ENCODE results near the gene PRIM2.
"Not testable (repeated sequence)": the region's sequence is repeated elsewhere in the genome, so short reads cannot be mapped to it uniquely, and the experiment has no call there.

- TF ChIP-seq, protein P1, sequence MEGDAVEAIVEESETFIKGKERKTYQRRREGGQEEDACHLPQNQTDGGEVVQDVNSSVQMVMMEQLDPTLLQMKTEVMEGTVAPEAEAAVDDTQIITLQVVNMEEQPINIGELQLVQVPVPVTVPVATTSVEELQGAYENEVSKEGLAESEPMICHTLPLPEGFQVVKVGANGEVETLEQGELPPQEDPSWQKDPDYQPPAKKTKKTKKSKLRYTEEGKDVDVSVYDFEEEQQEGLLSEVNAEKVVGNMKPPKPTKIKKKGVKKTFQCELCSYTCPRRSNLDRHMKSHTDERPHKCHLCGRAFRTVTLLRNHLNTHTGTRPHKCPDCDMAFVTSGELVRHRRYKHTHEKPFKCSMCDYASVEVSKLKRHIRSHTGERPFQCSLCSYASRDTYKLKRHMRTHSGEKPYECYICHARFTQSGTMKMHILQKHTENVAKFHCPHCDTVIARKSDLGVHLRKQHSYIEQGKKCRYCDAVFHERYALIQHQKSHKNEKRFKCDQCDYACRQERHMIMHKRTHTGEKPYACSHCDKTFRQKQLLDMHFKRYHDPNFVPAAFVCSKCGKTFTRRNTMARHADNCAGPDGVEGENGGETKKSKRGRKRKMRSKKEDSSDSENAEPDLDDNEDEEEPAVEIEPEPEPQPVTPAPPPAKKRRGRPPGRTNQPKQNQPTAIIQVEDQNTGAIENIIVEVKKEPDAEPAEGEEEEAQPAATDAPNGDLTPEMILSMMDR (conservative IDR thresholded peaks at IDR 0.05; ENCODE audit: low read length): not testable (repeated sequence)
- not testable (repeated sequence) for TF ChIP-seq EZH2phosphoT487 (IDR thresholded peaks at IDR 0.05; ENCODE audit: borderline replicate concordance)
These were observed 174.4 kb downstream of the PRIM2 start for GRCh38 chr6:57491795-57492194.
